Activated CD8-positive, alpha-beta memory T cell treated with anti-CD3 and anti-CD28 coated beads for 48 hours (primary cell): Measurements from ENCODE around the gene PLEKHA8.

Source experiments
- DNase-seq, 3 experiments: peaks; one replicate each; pipeline ENCODE4 v3.0.0-alpha.2; 2020; ENCODE audit warnings: low read depth in 2 of 3, low spot score in 2 of 3

Gene PLEKHA8

GRCh38 chr7:30143748-30144251 is 115.6 kb downstream of the PLEKHA8 start:
- DNase-seq: no peak

- DNase-seq: no peak
Observed at GRCh38 chr7:30144657-30145306, 116.6 kb downstream of the PLEKHA8 start.

GRCh38 chr7:30145426-30145970 is 117.3 kb downstream of the PLEKHA8 start:
- no peak for DNase-seq

GRCh38 chr7:30146127-30146612 is 118.0 kb downstream of the PLEKHA8 start:
- no peak for DNase-seq

- DNase-seq: no peak
Observed at GRCh38 chr7:30147223-30147622, 119.0 kb downstream of the PLEKHA8 start.

- no peak for DNase-seq
Observed at GRCh38 chr7:30147785-30148184, 119.6 kb downstream of the PLEKHA8 start.

- DNase-seq: no peak
Observed at GRCh38 chr7:30148426-30148825, 120.2 kb downstream of the PLEKHA8 start.

GRCh38 chr7:30148951-30149459 is 120.8 kb downstream of the PLEKHA8 start:
- no peak for DNase-seq

GRCh38 chr7:30149640-30150272 is 121.5 kb downstream of the PLEKHA8 start:
- no peak for DNase-seq

GRCh38 chr7:30150711-30151110 is 122.5 kb downstream of the PLEKHA8 start:
- DNase-seq: no peak

- DNase-seq: no peak
Observed at GRCh38 chr7:30154111-30154587, 125.9 kb downstream of the PLEKHA8 start.

- no peak for DNase-seq
Observed at GRCh38 chr7:30155481-30155880, 127.3 kb downstream of the PLEKHA8 start.

- DNase-seq: no peak
Observed at GRCh38 chr7:30157204-30157603, 129.0 kb downstream of the PLEKHA8 start.

GRCh38 chr7:30159163-30159562 is 131.0 kb downstream of the PLEKHA8 start:
- no peak for DNase-seq

- no peak for DNase-seq
Observed at GRCh38 chr7:30159698-30160143, 131.5 kb downstream of the PLEKHA8 start.

- no peak for DNase-seq
Observed at GRCh38 chr7:30160329-30160728, 132.1 kb downstream of the PLEKHA8 start.

- DNase-seq: no peak
Observed at GRCh38 chr7:30162133-30162532, 133.9 kb downstream of the PLEKHA8 start.

GRCh38 chr7:30162622-30163124 is 134.5 kb downstream of the PLEKHA8 start:
- DNase-seq: no peak

- DNase-seq: no peak
Observed at GRCh38 chr7:30163231-30163894, 135.2 kb downstream of the PLEKHA8 start.

- DNase-seq: no peak
Observed at GRCh38 chr7:30164567-30164966, 136.4 kb downstream of the PLEKHA8 start.

- no peak for DNase-seq
Observed at GRCh38 chr7:30165590-30165989, 137.4 kb downstream of the PLEKHA8 start.
